T-cell (primary cell): ENCODE results near the gene CIC. TPM values are rescaled to one million over a fixed set of nuclear protein-coding genes. Genes with fewer than 3 reads are reported as not detected.

ENCODE experiments used
- ATAC-seq, 4 experiments: fragments of 200-7000 bp in 3 of 4; fragments of 150-1000 bp in 1 of 4; cut with Tn5 transposase; replicated peaks in 1 of 4; 1 replicate in 3 of 4; 2 replicates in 1 of 4; pipeline ENCODE4 v1.10.0; 2021; ENCODE audit warnings: moderate library complexity in 3 of 4, mild to moderate bottlenecking in 2 of 4, moderate number of reproducible peaks in 1 of 4
- CTCF ChIA-PET, 2 donors: fragments of 300-600 bp; sonication (Branson Sonifier 250); formaldehyde crosslinking; loops; one replicate each; lab custom pipeline; 2022; ENCODE audit warnings: antibody characterized with exemption in 2 of 2; lab: Charles Lee
- POLR2A ChIA-PET, 2 donors: fragments of 300-600 bp; sonication (Branson Sonifier 250); formaldehyde crosslinking; loops; one replicate each; lab custom pipeline; 2022; ENCODE audit warnings: antibody characterized with exemption in 2 of 2; lab: Charles Lee
- DNase-seq, 35 experiments: peaks; one replicate each; pipeline versions ENCODE4 v3.0.0 to v3.0.0-alpha.2; 2013 to 2023
- H3K27ac ChIP-seq: one replicate; pipeline ENCODE4 v1.5.1; 2013; ENCODE audit warnings: low read length
- H3K27me3 ChIP-seq, 2 experiments: replicated peaks in 1 of 2; 1 replicate in 1 of 2; 2 replicates in 1 of 2; pipeline versions ENCODE4 v1.6.1 to v1.7.0; 2013; ENCODE audit warnings: low read length in 1 of 2, mixed read lengths in 1 of 2; ENCODE audit not compliant: control insufficient read depth in 2 of 2, insufficient read depth in 2 of 2; ENCODE audit errors: extremely low read depth in 1 of 2
- H3K36me3 ChIP-seq, 2 donors: 1 replicate in 1 of 2; 2 replicates in 1 of 2; pipeline versions ENCODE4 v1.6.1 to v1.7.0; 2013; ENCODE audit warnings: low read length in 1 of 2; ENCODE audit not compliant: control insufficient read depth in 2 of 2, insufficient read depth in 1 of 2; ENCODE audit errors: extremely low read depth in 1 of 2
- H3K4me1 ChIP-seq, 2 experiments: 1 replicate in 1 of 2; 2 replicates in 1 of 2; pipeline versions ENCODE4 v1.6.1 to v1.7.0; 2013; ENCODE audit warnings: low read length in 2 of 2, mixed read lengths in 1 of 2; ENCODE audit not compliant: insufficient read depth in 2 of 2, control insufficient read depth in 1 of 2; ENCODE audit errors: extremely low read depth in 1 of 2
- H3K4me3 ChIP-seq, 2 donors: 1 replicate in 1 of 2; 2 replicates in 1 of 2; pipeline versions ENCODE4 v1.5.1 to v1.7.0; 2013; ENCODE audit warnings: mild to moderate bottlenecking in 2 of 2, low read length in 1 of 2, moderate library complexity in 1 of 2; ENCODE audit not compliant: control insufficient read depth in 1 of 2; ENCODE audit errors: extremely low read depth in 1 of 2
- H3K9me3 ChIP-seq: 2 replicates; pipeline ENCODE4 v1.7.0; 2013
- H3K27ac Mint-ChIP-seq, 2 donors: one replicate each; pipeline ENCODE4 v1.8.0; 2020 to 2021; ENCODE audit warnings: mild to moderate bottlenecking in 2 of 2, mixed read lengths in 2 of 2
- H3K27me3 Mint-ChIP-seq, 2 donors: one replicate each; pipeline ENCODE4 v1.8.0; 2021 to 2022; ENCODE audit warnings: mixed read lengths in 2 of 2
- H3K36me3 Mint-ChIP-seq: one replicate; pipeline ENCODE4 v1.8.0; 2021; ENCODE audit warnings: mixed read lengths
- H3K4me1 Mint-ChIP-seq, 3 donors: one replicate each; pipeline ENCODE4 v1.8.0; 2020 to 2022; ENCODE audit warnings: mixed read lengths in 3 of 3, mild to moderate bottlenecking in 1 of 3
- H3K4me3 Mint-ChIP-seq, 3 donors: one replicate each; pipeline ENCODE4 v1.8.0; 2020 to 2022; ENCODE audit warnings: mild to moderate bottlenecking in 3 of 3, mixed read lengths in 3 of 3, moderate library complexity in 3 of 3
- H3K9me3 Mint-ChIP-seq, 3 donors: one replicate each; pipeline ENCODE4 v1.8.0; 2020 to 2022; ENCODE audit warnings: mixed read lengths in 3 of 3
- WGBS: methylation state at CpG from one replicate; pipeline ENCODE4 v1.1.5; 2013; ENCODE audit warnings: missing lambda C conversion rate; ENCODE audit not compliant: insufficient coverage; 5-methylcytosine and 5-hydroxymethylcytosine counted together
- total RNA-seq, 35 experiments: library from RNA in 6 of 35; stranded (reverse) in 6 of 35; fragments of 120-200 nt in 1 of 35; gene quantifications; one replicate each; pipeline versions ENCODE4 v1.2.1 to v1.2.4 and lab custom pipeline; 2013 to 2026

Gene CIC
- total RNA-seq, 5 donors from 2014 or later (not counting 1 experiment from before 2014, with no cell fraction given), result 93.9 to 110 (median 104) TPM

DNA sequence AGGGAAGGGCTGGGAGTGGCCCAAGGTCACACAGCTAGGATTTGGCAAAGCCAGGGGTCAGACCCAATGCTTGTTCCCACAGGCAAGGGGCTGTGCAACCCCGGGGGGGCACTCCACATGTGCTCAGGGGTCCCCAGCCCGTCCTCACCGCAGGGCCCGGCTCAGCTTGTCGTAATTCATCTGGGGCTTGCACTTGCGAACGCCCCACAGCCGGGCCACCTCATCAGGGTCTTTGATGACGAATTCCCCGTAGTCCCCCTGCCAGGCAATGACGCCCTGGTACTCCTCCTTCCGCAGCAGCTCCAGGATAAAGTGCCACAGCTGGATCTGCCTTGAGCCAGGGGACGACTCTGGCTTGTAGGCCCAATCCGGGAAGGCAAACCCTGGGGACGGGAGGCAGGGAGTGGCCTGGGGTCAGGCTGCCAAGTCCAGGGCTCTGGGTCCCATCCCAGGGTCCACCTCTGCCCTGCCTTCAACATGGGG, 18.8 kb upstream of the CIC start:
- peak overlapping the region; percentile 73 to 76 for H3K27ac Mint-ChIP-seq
- no peak for DNase-seq
- no peak for ATAC-seq
- peak overlapping the region; percentile 55 for H3K27ac ChIP-seq
- H3K4me3 ChIP-seq, result no peak overlapping the region
- no peaks in the 10 kb centered on the region for H3K9me3 ChIP-seq
- H3K9me3 Mint-ChIP-seq, result no peaks in the 10 kb centered on the region
- no peaks in the 10 kb centered on the region for H3K27me3 ChIP-seq
- no peaks in the 10 kb centered on the region for H3K36me3 Mint-ChIP-seq
- H3K4me3 Mint-ChIP-seq, result peak overlapping the region in 1 of 3 donors; percentile 95
- H3K4me1 ChIP-seq, result peaks cover 25 to 36% of the 10 kb centered on the region in 2 experiments
- H3K27me3 Mint-ChIP-seq, result no peaks in the 10 kb centered on the region
- peaks cover 0 to 13% of the 10 kb centered on the region in 2 donors for H3K36me3 ChIP-seq
- ChIA-PET POLR2A (interaction anchor here in 1 of 2 donors (0.7 kb wide), 1 partner anchor 8 kb away, joined by 4 read pairs; the partner anchor contains the start of gene GSK3A), CTCF (interaction anchor here in 1 of 2 donors (0.5 kb wide), 1 partner anchor 11 kb away, joined by 4 read pairs; no protein-coding TSS in a partner anchor)
- 97% methylated on average over 15 of the region's 15 CpGs for WGBS
- H3K4me1 Mint-ChIP-seq, result peaks cover 34 to 37% (median 36%) of the 10 kb centered on the region in 3 donors

DNA sequence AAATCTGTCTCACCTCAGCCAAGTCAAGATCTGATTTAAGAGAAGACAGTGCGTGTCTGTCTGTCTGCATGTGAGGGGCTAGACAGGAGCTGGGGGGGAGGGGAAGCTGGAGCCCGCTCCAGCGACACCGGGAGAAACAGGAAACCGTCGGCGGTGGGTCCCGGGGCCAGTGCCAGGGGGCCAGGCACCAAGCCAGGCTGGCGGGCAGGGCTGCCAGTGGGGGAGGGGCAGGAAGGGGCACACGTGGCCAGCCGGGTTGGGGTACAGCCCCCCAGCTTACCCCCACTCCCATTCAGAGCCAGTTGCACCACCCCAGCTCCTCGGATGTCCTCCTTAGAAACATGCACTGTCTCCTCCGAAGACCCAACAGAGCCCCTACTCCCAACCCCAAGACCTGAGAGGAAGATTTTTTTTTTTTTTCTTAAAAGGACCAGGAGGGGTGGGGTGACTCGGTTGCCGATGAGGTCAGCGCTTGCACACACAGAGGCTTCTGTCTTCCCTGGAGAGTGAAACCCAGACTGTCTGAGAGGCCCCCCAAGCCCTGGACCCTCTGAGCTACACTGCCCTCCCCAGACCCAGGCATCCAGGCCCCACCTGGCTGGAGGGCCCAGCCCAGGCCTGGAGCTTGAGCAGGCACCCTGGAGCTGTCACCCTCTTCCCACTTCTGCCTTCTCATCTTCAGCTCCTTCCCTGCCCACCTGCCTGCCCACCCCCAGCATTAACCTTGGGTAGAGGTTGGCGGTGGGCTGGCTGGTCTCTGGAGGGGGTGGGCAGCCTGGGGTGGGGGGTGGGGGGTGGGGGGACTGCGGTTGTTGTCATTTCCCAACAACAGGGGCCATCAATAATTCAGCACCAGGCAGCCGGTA, 18.2 kb upstream of the CIC start:
- Mint-ChIP-seq H3K9me3 (no peaks in the 10 kb centered on the region), H3K27ac (peak overlapping the region; percentile 73 to 76), H3K4me1 (peaks cover 32 to 36% (median 33%) of the 10 kb centered on the region in 3 donors), H3K4me3 (peak overlapping the region in 1 of 3 donors; percentile 95), H3K27me3 (peaks cover 0 to 1% of the 10 kb centered on the region in 2 donors), H3K36me3 (no peaks in the 10 kb centered on the region)
- Histone ChIP-seq H3K36me3 (peaks cover 0 to 13% of the 10 kb centered on the region in 2 donors), H3K27me3 (peaks cover 0 to 5% of the 10 kb centered on the region in 2 experiments), H3K27ac (peak overlapping the region; percentile 55), H3K4me1 (peaks cover 30 to 42% of the 10 kb centered on the region in 2 experiments), H3K9me3 (no peaks in the 10 kb centered on the region), H3K4me3 (peak overlapping the region in 1 of 2 donors; percentile 23)
- POLR2A ChIA-PET, result interaction anchor here in 1 of 2 donors (0.7 kb wide), 2 partner anchors 9 to 19 kb away, joined by 3 to 4 read pairs; partner anchors contain the start of gene GSK3A
- CTCF ChIA-PET, result interaction anchor here (0.5 to 1.3 kb wide), 3 partner anchors 8 to 118 kb away, joined by 3 to 7 read pairs (median 4); partner anchors contain the start of gene GSK3A (in 1 of the 2)
- 30% methylated on average over 9 of the region's 19 CpGs for WGBS
- DNase-seq, result peak in 2 of 35 experiments; percentile 25 to 38
- ATAC-seq, result no peak

GRCh38 chr19:42251572-42252358, 17.3 kb upstream of the CIC start:
- H3K36me3 ChIP-seq, result peaks cover 0 to 13% of the 10 kb centered on the region in 2 donors
- H3K27ac Mint-ChIP-seq, result peak overlapping the region; percentile 92 to 96
- ChIA-PET POLR2A (interaction anchor here in 1 of 2 donors (0.6 to 1.2 kb wide), 3 partner anchors 18 to 52 kb away, joined by 3 read pairs; no protein-coding TSS in a partner anchor), CTCF (interaction anchor here (0.5 to 1.3 kb wide), 3 partner anchors 9 to 174 kb away, joined by 3 to 7 read pairs (median 3); partner anchors contain the start of gene GSK3A (in 1 of the 2))
- H3K9me3 Mint-ChIP-seq, result no peaks in the 10 kb centered on the region
- DNase-seq, result no peak
- no peaks in the 10 kb centered on the region for H3K36me3 Mint-ChIP-seq
- H3K9me3 ChIP-seq, result no peaks in the 10 kb centered on the region
- peak overlapping the region; percentile 38 for H3K27ac ChIP-seq
- whole genome bisulfite sequencing, result 95% methylated on average over 2 of the region's 4 CpGs
- H3K4me1 Mint-ChIP-seq, result peaks cover 29 to 37% (median 37%) of the 10 kb centered on the region in 3 donors
- no peak for ATAC-seq
- H3K4me3 ChIP-seq, result peak overlapping the region in 1 of 2 donors; percentile 10
- H3K27me3 Mint-ChIP-seq, result peaks cover 0 to 2% of the 10 kb centered on the region in 2 donors
- H3K4me3 Mint-ChIP-seq, result peak overlapping the region; percentile 86 to 95 (median 90)
- H3K4me1 ChIP-seq, result peaks cover 30 to 46% of the 10 kb centered on the region in 2 experiments
- peaks cover 0 to 5% of the 10 kb centered on the region in 2 experiments for H3K27me3 ChIP-seq

- Histone ChIP-seq H3K4me3 (peak overlapping the region; percentile 67 to 74), H3K27me3 (peaks cover 0 to 5% of the 10 kb centered on the region in 2 experiments), H3K9me3 (no peaks in the 10 kb centered on the region), H3K36me3 (peaks cover 0 to 13% of the 10 kb centered on the region in 2 donors), H3K4me1 (peaks cover 30 to 44% of the 10 kb centered on the region in 2 experiments), H3K27ac (peak overlapping the region; percentile 77)
- Mint-ChIP-seq H3K27ac (peak overlapping the region; percentile 92 to 96), H3K27me3 (peaks cover 0 to 2% of the 10 kb centered on the region in 2 donors), H3K4me3 (peak overlapping the region; percentile 86 to 95 (median 90)), H3K36me3 (no peaks in the 10 kb centered on the region), H3K9me3 (no peaks in the 10 kb centered on the region), H3K4me1 (peaks cover 26 to 38% (median 37%) of the 10 kb centered on the region in 3 donors)
- 18% methylated on average over 8 of the region's 27 CpGs for WGBS
- ATAC-seq (no peak), DNase-seq (peak in 1 of 35 experiments; percentile 29)
- POLR2A ChIA-PET, result interaction anchor here in 1 of 2 donors (0.6 to 1.2 kb wide), 2 partner anchors 18 to 51 kb away, joined by 3 read pairs; no protein-coding TSS in a partner anchor
- CTCF ChIA-PET, result interaction anchor here in 1 of 2 donors (1.3 kb wide), 1 partner anchor 10 kb away, joined by 3 read pairs; the partner anchor contains the start of gene GSK3A
Measured at GRCh38 chr19:42252365-42253244, 16.4 kb upstream of the CIC start.
